ENCODE data around the gene VPS16.

The VPS16 gene

DNA sequence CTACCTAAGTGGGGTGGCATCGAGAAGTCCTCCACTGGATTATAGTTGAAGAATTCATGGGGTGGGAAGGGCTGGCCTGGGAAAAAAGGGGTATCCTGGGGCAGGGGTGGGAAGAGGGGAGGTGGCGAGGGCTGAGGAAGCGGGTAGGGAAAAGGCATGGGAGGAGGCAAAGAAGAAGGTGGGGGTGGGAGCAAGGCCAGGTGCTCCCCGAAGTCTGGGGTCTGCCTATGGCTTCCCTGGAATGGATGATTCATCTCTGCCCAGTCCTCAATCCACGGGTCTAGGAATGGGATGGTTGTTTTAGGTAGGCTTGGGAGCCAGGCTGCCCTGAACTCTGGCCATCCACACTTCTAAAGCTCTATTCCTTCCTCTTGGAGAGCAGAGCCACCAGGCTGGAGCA is 4.5 kb upstream of the VPS16 start:
- no peak for DNase-seq

DNA sequence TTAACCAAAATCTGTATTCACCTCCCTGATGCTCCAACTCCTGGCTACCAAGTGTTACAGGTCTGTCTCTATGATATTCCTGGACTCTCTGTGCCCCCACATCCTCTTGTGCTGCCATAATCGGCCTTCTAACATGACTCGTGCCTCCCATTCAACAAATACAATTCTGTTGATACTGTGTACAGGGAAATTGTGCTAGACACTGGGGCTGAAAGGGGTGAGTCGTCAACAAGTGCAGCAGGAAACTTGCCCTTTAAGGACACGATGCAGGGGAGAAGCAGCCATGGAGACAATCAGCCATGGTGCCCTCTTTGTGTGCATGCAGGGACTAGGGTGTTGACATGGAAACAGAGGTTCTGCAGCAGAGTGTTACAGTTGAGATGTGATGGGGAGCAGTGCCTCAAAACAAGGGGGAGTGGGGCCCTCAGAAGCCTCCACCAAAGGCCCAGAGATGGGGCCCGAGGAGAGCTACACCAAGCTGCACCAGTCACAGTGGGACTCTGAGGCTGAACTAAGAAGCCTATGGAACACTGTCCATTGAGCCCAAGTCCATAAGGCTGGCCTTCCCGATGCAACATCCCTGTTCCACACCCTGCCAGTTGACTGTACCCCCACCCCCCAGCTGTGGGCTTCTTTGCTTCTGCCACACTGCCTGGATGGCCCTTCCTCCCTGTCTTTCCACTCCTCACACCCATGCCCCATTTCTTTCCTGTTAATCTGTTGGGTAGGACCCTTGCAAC is 3.2 kb upstream of the VPS16 start:
- DNase-seq, result no peak

- no peak for DNase-seq
Observed at GRCh38 chr20:2838170-2838797, 2.3 kb upstream of the VPS16 start.

GRCh38 chr20:2838847-2839671 is 1.5 kb upstream of the VPS16 start:
- no peak for DNase-seq

GRCh38 chr20:2839732-2840137 is 810 bp upstream of the VPS16 start:
- no peak for DNase-seq

DNA sequence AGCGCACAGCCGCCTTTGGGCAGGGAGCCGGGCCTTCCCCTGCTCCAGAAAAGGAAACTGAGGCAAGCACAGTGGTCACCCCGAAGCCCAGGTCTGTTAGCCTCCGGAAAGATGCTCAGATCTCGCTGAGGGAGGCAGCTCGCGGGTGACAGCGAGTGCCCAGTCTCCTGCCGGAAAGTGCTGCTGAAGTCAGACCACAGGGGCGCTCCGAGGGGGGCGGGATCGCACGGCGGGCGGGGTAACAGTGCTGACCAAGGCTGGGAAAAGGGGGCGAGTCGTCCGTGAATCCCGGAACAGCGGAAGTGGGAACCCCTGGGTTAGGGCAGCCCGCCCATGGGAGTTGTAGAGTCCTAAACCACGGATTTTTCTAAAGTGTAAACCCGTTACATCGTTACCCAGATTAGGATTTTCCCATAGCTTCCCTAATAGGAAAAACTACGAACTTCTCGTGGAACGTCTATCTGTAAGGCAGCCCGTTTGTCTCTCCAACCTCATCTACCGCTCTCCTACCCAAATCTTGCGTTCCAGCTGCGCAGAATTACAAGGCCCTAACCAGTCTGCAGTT is 504 bp downstream of the VPS16 start:
- DNase-seq, result peak; percentile 29 to 37

GRCh38 chr20:2845607-2846006 is 5.1 kb downstream of the VPS16 start:
- DNase-seq, result no peak

DNA sequence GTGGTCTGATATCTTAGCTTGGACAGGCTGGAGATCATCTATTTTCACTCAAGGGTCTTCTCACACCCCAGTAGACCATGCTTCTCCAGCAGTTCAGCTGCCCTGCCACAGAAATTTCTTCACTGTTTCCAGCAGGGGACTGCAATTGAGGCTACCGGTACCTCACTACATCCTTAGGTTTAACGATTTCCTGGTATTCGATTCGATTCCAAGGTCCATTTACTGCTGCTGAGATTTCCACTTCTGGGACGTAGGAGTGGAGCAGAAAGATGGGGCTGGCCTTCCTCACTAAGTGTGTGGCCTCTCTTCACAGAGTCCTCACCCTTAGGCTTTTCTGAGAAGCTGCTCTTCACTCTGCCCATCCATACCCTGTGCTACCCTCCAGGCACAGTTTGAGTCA is 6.2 kb downstream of the VPS16 start:
- DNase-seq, result no peak

- no peak for DNase-seq
Observed at GRCh38 chr20:2847802-2848201, 7.3 kb downstream of the VPS16 start.

- no peak for DNase-seq
Observed at GRCh38 chr20:2849529-2849928, 9.0 kb downstream of the VPS16 start.

DNA sequence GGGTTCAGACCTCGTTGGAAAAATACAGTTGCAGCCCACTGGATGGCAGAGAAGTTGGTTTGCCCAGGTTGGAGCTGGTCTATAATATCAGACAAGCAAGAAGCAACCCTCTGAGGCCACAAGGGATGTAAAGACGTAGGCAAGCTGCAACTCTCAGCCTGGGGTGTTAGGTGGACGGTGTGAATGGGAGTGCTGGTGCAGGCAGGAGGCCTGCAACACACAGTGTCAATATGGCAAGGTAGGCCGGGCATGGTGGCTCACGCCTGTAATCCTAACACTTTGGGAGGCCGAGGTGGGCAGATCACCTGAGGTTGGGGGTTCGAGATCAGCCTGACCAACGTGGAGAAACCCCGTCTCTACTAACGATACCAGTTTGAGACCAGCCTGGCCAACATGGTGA is 10.5 kb downstream of the VPS16 start:
- no peak for DNase-seq

DNA sequence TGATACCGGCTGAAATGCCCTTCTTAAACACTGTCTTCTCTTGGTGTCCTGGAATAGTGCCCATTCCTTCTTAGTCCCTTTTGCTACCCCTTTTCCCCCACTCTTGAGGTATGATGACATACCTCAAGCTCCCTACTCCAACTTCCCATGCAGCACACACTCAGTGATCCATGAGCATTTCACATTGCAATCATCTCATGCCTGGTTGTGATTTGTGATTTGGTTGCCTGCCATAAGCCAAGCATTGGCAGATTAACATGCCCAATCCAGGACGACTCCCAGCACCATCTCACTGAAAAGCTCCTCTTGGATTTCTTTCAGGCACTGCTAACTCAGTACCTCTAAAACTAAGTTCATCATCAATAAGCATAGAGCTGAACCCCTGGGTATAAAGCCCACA is 18.0 kb downstream of the VPS16 start:
- no peak for DNase-seq

GRCh38 chr20:2859330-2860121 is 19.0 kb downstream of the VPS16 start:
- DNase-seq, result no peak

- DNase-seq, result no peak
Observed at GRCh38 chr20:2864626-2865025, 24.1 kb downstream of the VPS16 start.

- DNase-seq, result no peak
Observed at GRCh38 chr20:2865101-2865500, 24.6 kb downstream of the VPS16 start.

- DNase-seq, result no peak
Observed at GRCh38 chr20:2865630-2866029, 25.1 kb downstream of the VPS16 start.

DNA sequence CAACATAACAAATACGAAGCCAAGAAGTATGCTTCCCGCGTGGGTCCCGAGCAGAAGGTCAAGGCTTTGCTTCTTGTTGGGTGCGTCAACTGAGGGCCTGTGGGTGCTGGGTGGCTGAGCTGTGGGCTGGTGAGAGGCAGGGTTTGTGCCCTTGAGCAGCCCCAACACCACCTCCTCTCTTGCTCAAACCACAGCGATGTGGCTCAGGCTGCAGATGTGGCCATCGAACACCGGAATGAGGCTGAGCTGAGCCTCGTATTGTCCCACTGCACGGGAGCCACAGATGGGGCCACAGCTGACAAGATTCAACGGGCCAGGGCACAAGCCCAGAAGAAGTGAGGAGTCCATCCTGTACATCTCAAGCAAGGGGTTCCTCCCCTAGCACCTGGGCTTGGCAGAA is 25.7 kb downstream of the VPS16 start:
- no peak for DNase-seq

GRCh38 chr20:2867081-2867864 is 26.7 kb downstream of the VPS16 start:
- no peak for DNase-seq

DNA sequence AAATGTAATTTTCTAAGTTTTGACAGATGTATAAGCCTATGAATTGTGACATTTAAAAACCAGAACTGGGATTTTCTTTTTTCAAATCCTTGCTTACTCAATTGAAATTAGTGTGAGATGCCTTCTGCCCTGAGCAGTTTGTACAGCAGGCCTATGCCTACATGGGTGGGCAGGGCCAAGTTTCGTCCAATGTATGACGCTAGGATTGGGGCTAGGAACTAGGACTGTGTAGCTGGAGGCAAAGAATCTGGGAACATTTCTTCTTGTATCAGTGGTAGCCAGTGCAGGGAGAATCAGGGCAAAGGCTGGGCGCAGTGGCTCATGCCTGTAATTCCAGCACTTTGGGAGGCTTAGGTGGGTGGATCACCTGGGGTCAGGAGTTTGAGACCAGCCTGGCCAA is 28.8 kb downstream of the VPS16 start:
- DNase-seq, result no peak

DNA sequence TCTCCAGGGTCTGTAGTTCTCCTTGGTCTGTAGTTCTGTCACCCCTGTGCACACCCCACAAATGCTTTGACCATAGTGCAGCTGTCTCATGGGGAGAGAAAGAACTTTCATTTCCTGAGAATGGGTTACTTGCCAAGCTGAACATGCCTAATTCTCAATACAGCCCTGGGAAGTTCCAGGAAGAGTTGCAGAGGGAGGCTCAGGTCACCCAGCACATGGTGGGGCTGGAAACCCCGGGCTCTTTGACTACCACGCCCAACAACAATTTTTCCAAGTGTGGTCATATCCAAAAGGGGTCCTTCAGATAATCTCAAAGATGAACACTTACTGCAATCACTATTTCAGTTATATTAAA is 30.5 kb downstream of the VPS16 start:
- no peak for DNase-seq

DNA sequence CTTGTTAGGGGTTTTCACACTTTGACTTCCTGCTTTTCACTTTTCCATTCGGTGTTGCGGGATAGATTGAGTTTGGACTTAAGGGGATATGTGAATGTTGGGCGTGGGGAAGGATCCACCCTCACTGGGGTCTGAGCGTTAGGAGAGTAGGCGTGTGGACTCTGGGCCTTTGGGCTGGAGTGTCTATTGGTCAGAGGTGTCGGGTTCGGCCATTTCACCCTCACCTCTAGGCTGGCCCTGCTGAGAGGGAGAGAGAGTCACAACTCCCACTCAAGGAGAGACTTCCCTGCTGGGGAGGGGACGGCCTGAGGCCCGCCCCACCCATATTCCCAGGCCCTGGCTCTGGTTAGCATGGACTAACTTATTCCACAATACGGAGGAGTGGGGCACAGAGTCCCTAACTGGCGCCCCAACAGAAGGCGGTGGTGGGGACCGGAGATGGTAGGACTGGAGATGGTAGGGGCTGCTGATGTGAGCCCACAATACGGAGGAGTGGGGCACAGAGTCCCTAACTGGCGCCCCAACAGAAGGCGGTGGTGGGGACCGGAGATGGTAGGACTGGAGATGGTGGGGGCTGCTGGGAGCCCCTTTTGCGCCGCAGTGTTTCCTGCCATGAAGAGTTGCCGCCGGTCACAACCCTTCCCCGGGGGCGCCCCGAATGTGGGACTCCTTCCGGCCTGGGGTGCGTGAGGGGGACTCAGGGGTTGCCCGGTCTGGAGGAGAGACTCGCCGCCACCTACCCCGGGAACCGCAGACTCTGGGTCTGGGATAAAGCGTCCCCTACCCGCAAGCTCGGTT is 31.3 kb downstream of the VPS16 start:
- no peak for DNase-seq
